ENCODE measurements around the gene ABCA3. TPM values are rescaled to one million over a fixed set of nuclear protein-coding genes. Genes with fewer than 3 reads are reported as not detected.

Gene ABCA3
- polyA plus RNA-seq (30.7 and 34.1 TPM in 2 replicates), polyA minus RNA-seq (55.1 and 61.6 TPM in 2 replicates)

GRCh38 chr16:2340564-2341455, at the start of gene ABCA3:
Gene ABCA3, minus strand, starts transcription at chr16:2340728. Its CDS starts 14,262 bp downstream, at chr16:2326466.
- no peak for TF ChIP-seq EZH2 (IDR thresholded peaks at IDR 0.05; ENCODE audit: borderline replicate concordance, insufficient read depth, low read length, poor library complexity, severe bottlenecking)
- TF ChIP-seq SMC3 (conservative IDR thresholded peaks at IDR 0.05; ENCODE audit: poor library complexity), result peak; percentile 98
- TF ChIP-seq, protein P1, sequence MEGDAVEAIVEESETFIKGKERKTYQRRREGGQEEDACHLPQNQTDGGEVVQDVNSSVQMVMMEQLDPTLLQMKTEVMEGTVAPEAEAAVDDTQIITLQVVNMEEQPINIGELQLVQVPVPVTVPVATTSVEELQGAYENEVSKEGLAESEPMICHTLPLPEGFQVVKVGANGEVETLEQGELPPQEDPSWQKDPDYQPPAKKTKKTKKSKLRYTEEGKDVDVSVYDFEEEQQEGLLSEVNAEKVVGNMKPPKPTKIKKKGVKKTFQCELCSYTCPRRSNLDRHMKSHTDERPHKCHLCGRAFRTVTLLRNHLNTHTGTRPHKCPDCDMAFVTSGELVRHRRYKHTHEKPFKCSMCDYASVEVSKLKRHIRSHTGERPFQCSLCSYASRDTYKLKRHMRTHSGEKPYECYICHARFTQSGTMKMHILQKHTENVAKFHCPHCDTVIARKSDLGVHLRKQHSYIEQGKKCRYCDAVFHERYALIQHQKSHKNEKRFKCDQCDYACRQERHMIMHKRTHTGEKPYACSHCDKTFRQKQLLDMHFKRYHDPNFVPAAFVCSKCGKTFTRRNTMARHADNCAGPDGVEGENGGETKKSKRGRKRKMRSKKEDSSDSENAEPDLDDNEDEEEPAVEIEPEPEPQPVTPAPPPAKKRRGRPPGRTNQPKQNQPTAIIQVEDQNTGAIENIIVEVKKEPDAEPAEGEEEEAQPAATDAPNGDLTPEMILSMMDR (IDR thresholded peaks at IDR 0.05; ENCODE audit: poor library complexity, severe bottlenecking), result peak; percentile 100
- TF ChIP-seq MXI1 (conservative IDR thresholded peaks at IDR 0.05; ENCODE audit: poor library complexity, severe bottlenecking), result peak; percentile 91
- TF ChIP-seq POLR2AphosphoS5 (IDR thresholded peaks at IDR 0.05), result peak; percentile 79
- TF ChIP-seq EP300 (conservative IDR thresholded peaks at IDR 0.05; ENCODE audit: poor library complexity, severe bottlenecking), result peak; percentile 61
- TF ChIP-seq RAD21 (conservative IDR thresholded peaks at IDR 0.05), result peak; percentile 85
- TF ChIP-seq TAF1 (IDR thresholded peaks at IDR 0.05; ENCODE audit: low read depth), result no peak
- peak; percentile 47 for TF ChIP-seq REST (IDR thresholded peaks at IDR 0.05; ENCODE audit: borderline replicate concordance)
- peaks cover 20% of the 10 kb centered on the region for H3K79me2 ChIP-seq (replicated peaks; ENCODE audit: insufficient read depth, low read length)
- H2AFZ ChIP-seq (ENCODE audit: low read depth, low read length), result peak within 1 kb of the TSS; percentile 45
- H3K9me2 ChIP-seq (ENCODE audit: insufficient read depth, low read length), result no peaks in the 10 kb centered on the region
- no peaks in the 10 kb centered on the region for H3K36me3 ChIP-seq (ENCODE audit: insufficient read depth, low read length)
- no peaks in the 10 kb centered on the region for H3F3A ChIP-seq (ENCODE audit: insufficient read depth, low read length, poor library complexity, severe bottlenecking)
- peak within 1 kb of the TSS; percentile 76 for H3K4me2 ChIP-seq (ENCODE audit: low read length)
- H3K27me3 ChIP-seq (ENCODE audit: insufficient read depth, low read depth, low read length), result no peaks in the 10 kb centered on the region
- peak within 1 kb of the TSS; percentile 83 for H3K9ac ChIP-seq (ENCODE audit: low read length)
- peak within 1 kb of the TSS; percentile 72 for H3K27ac ChIP-seq (ENCODE audit: low read length)
- no peaks in the 10 kb centered on the region for H3K9me3 ChIP-seq (ENCODE audit: low read length)
- H3K4me3 ChIP-seq (ENCODE audit: low read length), result peak within 1 kb of the TSS; percentile 99
- H4K20me1 ChIP-seq (ENCODE audit: insufficient read depth), result no peaks in the 10 kb centered on the region

GRCh38 chr16:2388875-2389433, 48.4 kb upstream of the ABCA3 start:
- H3K9me2 ChIP-seq (ENCODE audit: insufficient read depth, low read length), result no peaks in the 10 kb centered on the region
- H3K4me2 ChIP-seq (ENCODE audit: low read length), result no peak overlapping the region
- H3K36me3 ChIP-seq (ENCODE audit: insufficient read depth, low read length), result no peaks in the 10 kb centered on the region
- H3F3A ChIP-seq (ENCODE audit: insufficient read depth, low read length, poor library complexity, severe bottlenecking), result no peaks in the 10 kb centered on the region
- H3K27ac ChIP-seq (ENCODE audit: low read length), result no peak overlapping the region
- no peaks in the 10 kb centered on the region for H3K27me3 ChIP-seq (ENCODE audit: insufficient read depth, low read depth, low read length)
- H3K9ac ChIP-seq (ENCODE audit: low read length), result no peak overlapping the region
- no peak overlapping the region for H3K4me3 ChIP-seq (ENCODE audit: low read length)
- H3K9me3 ChIP-seq (ENCODE audit: low read length), result no peaks in the 10 kb centered on the region
- no peaks in the 10 kb centered on the region for H4K20me1 ChIP-seq (ENCODE audit: insufficient read depth)
- TF ChIP-seq POLR2AphosphoS5 (IDR thresholded peaks at IDR 0.05) (no peak), RAD21 (conservative IDR thresholded peaks at IDR 0.05) (no peak), EP300 (conservative IDR thresholded peaks at IDR 0.05; ENCODE audit: poor library complexity, severe bottlenecking) (no peak), SMC3 (conservative IDR thresholded peaks at IDR 0.05; ENCODE audit: poor library complexity) (no peak), REST (IDR thresholded peaks at IDR 0.05; ENCODE audit: borderline replicate concordance) (no peak), MXI1 (conservative IDR thresholded peaks at IDR 0.05; ENCODE audit: poor library complexity, severe bottlenecking) (no peak), TAF1 (IDR thresholded peaks at IDR 0.05; ENCODE audit: low read depth) (no peak), EZH2 (IDR thresholded peaks at IDR 0.05; ENCODE audit: borderline replicate concordance, insufficient read depth, low read length, poor library complexity, severe bottlenecking) (no peak)
- TF ChIP-seq, protein P1 (IDR thresholded peaks at IDR 0.05; ENCODE audit: poor library complexity, severe bottlenecking), result no peak
- no peaks in the 10 kb centered on the region for H3K79me2 ChIP-seq (replicated peaks; ENCODE audit: insufficient read depth, low read length)
- H2AFZ ChIP-seq (ENCODE audit: low read depth, low read length), result no peak overlapping the region
